Brain microvascular endothelial cell (primary cell): ENCODE results near the gene ATL1.

Source experiments
- DNase-seq: peaks from one replicate; pipeline ENCODE4 v3.0.0-alpha.2; 2020
- H3K27ac ChIP-seq: fragments of 250-450 bp; sonication (Bioruptor Pico); 2 replicates; pipeline ENCODE4 v1.5.1; 2020; ENCODE audit warnings: mild to moderate bottlenecking, moderate library complexity
- H3K27me3 ChIP-seq: fragments of 250-450 bp; sonication (Bioruptor Pico); replicated peaks from 2 replicates; pipeline ENCODE4 v1.5.1; 2020; ENCODE audit warnings: mild to moderate bottlenecking
- H3K36me3 ChIP-seq: fragments of 250-450 bp; sonication (Bioruptor Pico); replicated peaks from 2 replicates; pipeline ENCODE4 v1.5.1; 2020; ENCODE audit warnings: mild to moderate bottlenecking
- H3K4me3 ChIP-seq: 2 replicates; pipeline ENCODE4 v1.5.1; 2011; ENCODE audit warnings: low read depth, mild to moderate bottlenecking, control low read depth, low read length, moderate library complexity
- in situ Hi-C: cut with HindIII; loops from 2 replicates; pipeline ENCODE4 v1.10.0; 2017; ENCODE audit warnings: low sequenced_read_pairs, low pct_ligation_motif_present
- TF ChIP-seq, protein P1 (sequence below): IDR thresholded peaks from 2 replicates; pipeline ENCODE4 v1.5.1; 2011; ENCODE audit warnings: low read depth, mild to moderate bottlenecking, moderate library complexity, low read length, control low read depth, inconsistent platforms; ENCODE audit errors: missing control alignments

Gene ATL1

DNA sequence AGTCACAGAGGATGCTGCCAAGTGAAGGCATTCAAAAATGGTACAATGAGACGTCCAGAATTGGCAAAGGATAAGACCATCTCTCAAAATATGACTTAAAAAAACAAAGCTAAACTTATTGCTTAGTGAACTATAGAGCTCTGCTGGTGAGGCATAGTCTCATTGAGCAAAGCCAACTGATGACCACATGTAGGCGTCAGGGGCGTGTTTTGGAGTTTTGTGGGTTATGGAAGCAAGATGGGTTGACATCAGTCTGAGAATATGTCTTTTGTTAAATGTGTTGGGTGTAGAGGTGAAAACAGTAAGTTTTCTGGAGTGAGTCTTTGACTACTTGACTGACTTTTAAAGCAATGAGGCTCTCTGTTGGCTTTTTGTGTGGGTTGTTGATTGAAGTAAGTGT is 47.2 kb downstream of the ATL1 start:
- in situ Hi-C loops: no loop called here
- TF ChIP-seq, protein P1, sequence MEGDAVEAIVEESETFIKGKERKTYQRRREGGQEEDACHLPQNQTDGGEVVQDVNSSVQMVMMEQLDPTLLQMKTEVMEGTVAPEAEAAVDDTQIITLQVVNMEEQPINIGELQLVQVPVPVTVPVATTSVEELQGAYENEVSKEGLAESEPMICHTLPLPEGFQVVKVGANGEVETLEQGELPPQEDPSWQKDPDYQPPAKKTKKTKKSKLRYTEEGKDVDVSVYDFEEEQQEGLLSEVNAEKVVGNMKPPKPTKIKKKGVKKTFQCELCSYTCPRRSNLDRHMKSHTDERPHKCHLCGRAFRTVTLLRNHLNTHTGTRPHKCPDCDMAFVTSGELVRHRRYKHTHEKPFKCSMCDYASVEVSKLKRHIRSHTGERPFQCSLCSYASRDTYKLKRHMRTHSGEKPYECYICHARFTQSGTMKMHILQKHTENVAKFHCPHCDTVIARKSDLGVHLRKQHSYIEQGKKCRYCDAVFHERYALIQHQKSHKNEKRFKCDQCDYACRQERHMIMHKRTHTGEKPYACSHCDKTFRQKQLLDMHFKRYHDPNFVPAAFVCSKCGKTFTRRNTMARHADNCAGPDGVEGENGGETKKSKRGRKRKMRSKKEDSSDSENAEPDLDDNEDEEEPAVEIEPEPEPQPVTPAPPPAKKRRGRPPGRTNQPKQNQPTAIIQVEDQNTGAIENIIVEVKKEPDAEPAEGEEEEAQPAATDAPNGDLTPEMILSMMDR: no peak
- Histone ChIP-seq H3K27ac (no peak overlapping the region), H3K36me3 (no peaks in the 10 kb centered on the region), H3K27me3 (no peaks in the 10 kb centered on the region), H3K4me3 (no peak overlapping the region)
- DNase-seq: no peak

DNA sequence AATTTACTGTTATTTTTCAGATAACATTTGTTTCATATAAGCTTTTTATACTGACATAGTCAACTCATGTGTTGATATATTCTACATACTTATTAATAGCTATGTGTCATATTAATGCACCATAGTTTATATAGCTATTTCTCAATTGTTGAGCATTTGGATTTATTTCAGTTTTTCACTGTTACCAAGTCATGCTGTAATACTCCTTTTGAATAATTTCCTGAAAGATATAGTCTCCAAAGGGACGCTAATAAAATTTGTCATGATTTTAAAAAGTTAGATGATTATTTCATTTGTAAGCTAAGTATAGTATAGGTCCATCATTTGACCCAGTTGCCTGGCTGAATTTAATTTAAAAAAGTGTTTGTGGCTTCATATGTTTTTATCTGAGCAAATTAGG is 47.8 kb downstream of the ATL1 start:
- Histone ChIP-seq H3K4me3 (no peak overlapping the region), H3K27ac (no peak overlapping the region), H3K36me3 (no peaks in the 10 kb centered on the region), H3K27me3 (no peaks in the 10 kb centered on the region)
- no peak for DNase-seq
- in situ Hi-C loops: no loop called here
- TF ChIP-seq, protein P1: no peak

DNA sequence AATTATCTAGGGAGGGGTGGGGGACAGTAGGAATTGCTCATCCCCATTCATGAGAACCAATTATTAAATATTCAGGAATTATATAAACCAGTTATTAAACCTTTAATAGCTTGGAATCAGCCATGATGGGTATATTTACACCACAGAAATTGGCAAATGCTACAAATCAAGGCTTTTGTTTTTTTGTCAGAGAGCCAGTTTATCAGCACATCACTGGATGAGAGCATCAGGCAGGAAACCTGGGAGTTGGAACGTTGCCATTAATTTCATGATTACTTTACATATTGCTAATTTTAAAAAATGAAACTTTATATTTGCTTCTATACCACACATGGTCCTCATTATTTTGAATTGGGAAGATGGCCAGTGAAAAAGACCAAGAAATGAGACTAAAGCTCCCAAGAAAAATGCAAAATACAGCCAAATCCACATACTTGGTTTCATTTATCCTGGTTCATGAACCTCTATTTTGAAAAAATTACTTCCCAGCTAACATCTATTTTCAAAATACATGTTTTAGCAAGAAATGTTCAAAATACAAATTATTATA is 48.4 kb downstream of the ATL1 start:
- H3K4me3 ChIP-seq: no peak overlapping the region
- no peaks in the 10 kb centered on the region for H3K36me3 ChIP-seq
- H3K27ac ChIP-seq: no peak overlapping the region
- H3K27me3 ChIP-seq: no peaks in the 10 kb centered on the region
- TF ChIP-seq, protein P1: no peak
- no peak for DNase-seq
- in situ Hi-C loops: no loop called here

DNA sequence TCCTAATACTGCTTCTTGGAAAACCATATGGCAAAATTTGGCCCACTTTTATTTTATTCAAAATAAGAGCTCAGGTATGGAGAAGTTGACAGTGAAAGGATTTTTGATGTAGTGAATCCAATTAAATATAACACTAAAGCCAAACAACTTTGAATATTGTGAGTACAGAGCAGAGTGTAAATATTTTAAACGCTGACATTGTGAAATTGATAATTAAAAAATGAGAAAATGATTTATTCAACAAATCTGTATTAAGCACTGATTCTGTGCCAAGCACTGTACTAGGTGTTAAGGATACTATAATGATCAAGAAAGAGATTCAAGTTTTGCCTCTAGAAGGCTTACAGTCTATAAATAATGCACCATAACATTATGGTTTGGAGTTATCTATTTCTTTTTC is 50.5 kb downstream of the ATL1 start:
- in situ Hi-C loops: no loop called here

DNA sequence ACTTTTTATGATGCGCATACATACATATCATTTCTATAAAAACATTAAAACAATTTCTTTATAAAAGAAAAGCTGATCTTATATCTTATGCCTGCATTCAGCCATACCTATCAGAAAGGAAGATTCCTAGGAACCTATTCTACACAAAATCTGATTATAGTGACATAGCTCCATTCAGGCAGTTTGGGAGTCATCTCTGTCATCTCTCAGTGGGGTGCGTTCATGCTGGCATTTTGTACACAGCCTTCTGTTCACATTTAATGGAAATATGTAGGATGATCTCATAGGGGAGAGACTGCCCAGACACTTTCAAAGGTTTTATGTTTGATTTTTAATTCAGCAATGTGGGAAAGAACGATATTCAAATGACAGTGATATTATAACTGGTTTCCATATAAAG is 52.9 kb downstream of the ATL1 start:
- Histone ChIP-seq H3K27ac (no peak overlapping the region), H3K27me3 (no peaks in the 10 kb centered on the region), H3K4me3 (no peak overlapping the region), H3K36me3 (no peaks in the 10 kb centered on the region)
- in situ Hi-C loops: no loop called here
- TF ChIP-seq, protein P1: no peak
- DNase-seq: no peak

More for the DNA sequence above, 50.5 kb downstream of the ATL1 start:
- TF ChIP-seq, protein P1: no peak
- Histone ChIP-seq H3K27ac (no peak overlapping the region), H3K36me3 (no peaks in the 10 kb centered on the region), H3K27me3 (no peaks in the 10 kb centered on the region), H3K4me3 (no peak overlapping the region)
- no peak for DNase-seq

DNA sequence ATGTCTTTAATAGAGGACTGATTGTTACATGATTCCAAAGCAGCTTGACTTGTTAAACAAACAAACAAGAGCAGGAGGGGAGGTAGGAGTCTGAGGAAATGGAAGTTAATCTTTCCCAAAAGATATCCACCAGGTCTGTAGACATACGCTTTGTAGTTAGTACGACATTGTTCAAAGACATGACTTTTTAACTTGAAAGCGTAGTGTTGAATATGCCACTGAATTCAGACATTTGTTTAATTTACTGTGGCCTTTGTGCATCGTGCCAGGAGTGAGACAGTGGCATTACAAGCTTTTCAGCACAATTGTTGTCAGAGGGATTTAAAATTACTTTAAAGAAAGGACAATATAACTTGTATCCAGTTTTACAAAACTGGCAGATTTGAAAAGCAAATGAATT is 55.1 kb downstream of the ATL1 start:
- H3K27ac ChIP-seq: no peak overlapping the region
- no peak overlapping the region for H3K4me3 ChIP-seq
- TF ChIP-seq, protein P1: no peak
- H3K27me3 ChIP-seq: no peaks in the 10 kb centered on the region
- in situ Hi-C loops: no loop called here
- DNase-seq: no peak
- H3K36me3 ChIP-seq: no peaks in the 10 kb centered on the region
